Measurements from ENCODE around the gene ORAI1.
A peak's percentile ranks its signal among the peaks of the same experiment; 100 is the strongest.
"Not testable (repeated sequence)": the region's sequence is repeated elsewhere in the genome, so short reads cannot be mapped to it uniquely, and the experiment has no call there.

The ORAI1 gene

DNA sequence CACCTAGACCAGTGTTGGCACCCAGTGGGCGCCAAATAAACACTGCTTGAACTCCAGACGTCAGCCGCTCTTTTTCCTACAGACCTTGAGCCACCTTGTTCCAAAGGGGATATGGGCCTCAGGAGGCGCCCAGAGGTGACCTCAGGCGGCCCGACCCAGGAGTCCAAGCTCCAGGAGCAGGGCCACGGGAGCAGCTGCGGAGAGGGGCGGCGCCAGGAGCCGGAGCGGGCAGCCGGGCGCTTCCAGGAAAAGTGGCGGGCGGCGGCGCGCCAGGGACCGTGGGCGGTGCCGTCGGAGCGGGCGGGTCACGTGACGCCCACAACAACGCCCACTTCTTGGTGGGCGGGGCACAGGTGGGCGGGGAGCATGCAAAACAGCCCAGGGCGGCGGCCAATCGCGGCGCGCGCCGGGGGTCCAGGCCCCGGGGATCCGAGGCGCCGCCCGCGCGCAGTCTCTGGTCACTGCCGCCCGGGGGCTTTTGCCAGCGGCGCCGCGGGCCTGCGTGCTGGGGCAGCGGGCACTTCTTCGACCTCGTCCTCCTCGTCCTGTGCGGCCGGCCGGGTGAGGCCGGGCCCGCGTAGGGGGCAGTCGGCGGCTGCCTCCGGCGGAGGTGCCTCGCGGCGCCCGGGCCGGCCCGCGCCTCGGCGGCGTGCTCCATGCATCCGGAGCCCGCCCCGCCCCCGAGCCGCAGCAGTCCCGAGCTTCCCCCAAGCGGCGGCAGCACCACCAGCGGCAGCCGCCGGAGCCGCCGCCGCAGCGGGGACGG lies at the start of gene ORAI1:
Gene ORAI1 (plus strand): TSS at position 444 of the 766 bp plus-strand sequence.
- peak; percentile 97 for DNase-seq

- peak; percentile 49 for DNase-seq
Observed at GRCh38 chr12:121576851-121577391, 49.4 kb upstream of the ORAI1 start.

DNA sequence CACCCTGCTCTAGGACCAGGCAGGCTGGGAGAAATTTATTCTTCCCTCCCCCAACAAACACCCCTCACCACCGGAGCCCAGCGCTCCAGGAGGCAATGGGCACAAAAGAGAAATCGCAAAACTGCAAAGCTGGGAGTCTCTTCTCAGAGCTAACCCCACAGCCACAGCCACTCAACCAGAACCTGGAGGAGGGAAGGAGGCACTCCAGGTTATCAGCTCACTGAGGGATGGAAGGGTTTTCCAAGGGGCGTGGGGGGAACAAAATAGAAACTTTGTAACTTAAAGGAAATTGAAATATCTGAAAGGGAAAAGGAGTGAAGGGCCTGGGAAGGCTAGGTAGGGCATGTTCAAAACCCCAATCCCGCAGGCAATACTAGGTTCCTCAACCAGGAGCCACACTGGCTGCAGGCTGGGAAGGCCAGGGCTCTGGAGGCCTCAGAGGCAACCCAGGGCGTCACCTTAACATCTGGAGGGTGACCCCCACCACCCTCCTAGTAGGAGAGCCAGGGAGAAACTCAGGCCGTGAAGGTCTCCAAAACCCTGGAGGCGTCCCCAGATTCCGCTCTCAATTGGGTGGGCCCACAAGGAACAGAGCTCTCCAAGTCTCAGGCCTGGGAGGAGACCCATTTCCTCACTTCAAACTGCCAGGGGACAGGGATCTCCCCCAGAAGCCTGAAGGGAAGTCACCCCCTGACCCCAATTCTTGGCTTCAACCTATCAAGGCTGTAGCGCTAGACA lies 48.7 kb upstream of the ORAI1 start:
- no peak for DNase-seq

GRCh38 chr12:121578230-121579189 lies 47.8 kb upstream of the ORAI1 start:
- DNase-seq = no peak

GRCh38 chr12:121579190-121579791 lies 47.0 kb upstream of the ORAI1 start:
- peak; percentile 55 for DNase-seq

DNA sequence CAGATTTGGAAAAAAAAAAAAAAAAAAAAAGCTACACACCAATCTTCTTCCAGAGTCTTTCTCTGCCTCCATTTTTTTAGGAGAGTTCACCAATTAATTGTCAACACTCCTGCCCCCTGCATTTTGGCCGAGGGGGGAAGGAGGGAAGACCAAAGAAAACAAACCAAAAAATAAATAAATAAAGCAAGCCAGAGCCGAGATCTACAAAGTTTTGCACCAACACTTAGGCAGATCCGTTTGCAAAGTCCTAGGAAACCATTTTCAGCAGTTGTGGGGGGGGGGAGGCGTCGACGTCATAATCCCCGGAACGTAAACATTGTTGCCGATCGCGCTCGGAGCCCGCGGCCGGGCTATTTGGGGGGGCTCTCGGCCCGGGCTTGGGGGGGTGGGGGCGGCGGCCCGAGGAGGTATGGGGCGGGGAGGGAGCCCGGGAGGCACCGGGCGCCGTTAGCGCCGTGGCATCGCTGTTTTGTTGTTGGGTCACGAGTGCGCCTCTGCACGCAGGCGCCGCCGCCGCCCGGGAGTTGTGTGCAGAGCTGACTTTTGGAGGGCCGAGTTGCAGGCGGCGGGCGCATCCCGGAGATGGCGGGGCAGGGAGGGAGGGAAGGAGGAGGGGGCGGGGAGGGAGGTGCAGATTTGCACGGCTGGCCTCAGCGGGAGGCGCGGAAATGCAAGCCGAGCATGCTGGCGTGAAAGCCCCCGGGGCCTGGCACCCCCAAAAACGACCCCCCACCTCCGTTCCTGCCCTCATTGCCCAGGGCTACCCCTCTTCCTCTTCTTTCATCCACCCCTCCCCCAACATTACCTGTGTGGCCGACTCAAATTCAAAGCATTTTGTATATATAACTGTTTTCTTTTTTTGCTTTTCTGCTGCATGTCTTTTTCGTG lies 46.1 kb upstream of the ORAI1 start:
- peak; percentile 90 for DNase-seq

- DNase-seq = peak; percentile 51
Observed at GRCh38 chr12:121580959-121581685, 45.2 kb upstream of the ORAI1 start, which contains the start of gene KDM2B. TSS of gene KDM2B (minus strand) at chr12:121581023. CDS start at chr12:121580911, 112 bp downstream.

- no peak for DNase-seq
Observed at GRCh38 chr12:121581686-121582429, 44.5 kb upstream of the ORAI1 start.

DNA sequence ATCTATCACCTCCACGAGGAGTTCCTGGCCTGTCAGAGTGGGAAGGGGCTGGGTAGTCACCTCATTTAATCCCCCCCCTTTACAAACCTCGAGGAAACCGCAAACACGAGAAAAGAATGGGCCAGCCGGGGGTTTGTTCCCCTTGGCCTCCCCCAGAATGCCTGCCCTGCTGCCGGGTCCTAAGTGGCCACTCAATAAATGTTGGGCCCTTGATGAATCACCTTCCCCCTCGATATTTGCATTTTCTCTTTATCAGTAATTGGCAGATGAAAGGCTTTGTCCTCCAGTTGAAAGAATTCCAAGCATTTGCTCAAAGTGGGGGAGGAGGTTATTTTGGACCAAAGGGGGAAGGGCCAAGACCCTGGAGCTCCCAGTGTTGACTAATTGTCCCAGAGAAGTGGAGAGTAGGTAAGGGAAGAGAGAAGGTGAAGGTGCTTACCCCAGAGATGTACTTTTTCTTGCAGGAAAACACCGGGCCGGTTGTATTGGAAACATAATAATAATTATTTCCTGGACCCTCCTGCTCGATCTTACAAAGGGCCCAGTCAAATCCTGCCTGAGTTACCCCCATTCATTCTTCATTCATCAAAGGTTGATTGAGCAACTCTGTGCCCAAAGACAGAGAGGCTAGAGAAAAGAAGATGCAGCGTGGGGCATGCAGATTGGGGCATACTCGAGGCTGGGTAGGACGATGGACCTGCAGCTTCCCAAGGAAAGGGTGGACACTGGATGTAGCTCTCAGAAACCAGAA lies 43.6 kb upstream of the ORAI1 start:
- no peak for DNase-seq

DNA sequence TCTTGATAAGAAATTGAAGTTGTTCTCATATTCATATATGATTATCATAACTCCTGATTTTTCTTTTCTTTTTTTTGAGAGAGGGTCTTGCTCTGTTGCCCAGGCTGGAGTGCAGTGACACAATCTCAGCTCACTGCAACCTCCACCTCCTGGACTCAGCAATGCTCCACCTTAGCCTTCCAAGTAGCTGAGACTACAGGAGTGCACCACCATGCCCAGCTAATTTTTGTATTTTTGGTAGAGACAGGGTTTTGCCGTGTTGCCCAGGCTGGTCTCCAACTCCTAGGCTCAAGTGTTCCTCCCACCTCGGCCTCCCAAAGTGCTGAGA lies 43.0 kb upstream of the ORAI1 start:
- DNase-seq = not testable (repeated sequence)

DNA sequence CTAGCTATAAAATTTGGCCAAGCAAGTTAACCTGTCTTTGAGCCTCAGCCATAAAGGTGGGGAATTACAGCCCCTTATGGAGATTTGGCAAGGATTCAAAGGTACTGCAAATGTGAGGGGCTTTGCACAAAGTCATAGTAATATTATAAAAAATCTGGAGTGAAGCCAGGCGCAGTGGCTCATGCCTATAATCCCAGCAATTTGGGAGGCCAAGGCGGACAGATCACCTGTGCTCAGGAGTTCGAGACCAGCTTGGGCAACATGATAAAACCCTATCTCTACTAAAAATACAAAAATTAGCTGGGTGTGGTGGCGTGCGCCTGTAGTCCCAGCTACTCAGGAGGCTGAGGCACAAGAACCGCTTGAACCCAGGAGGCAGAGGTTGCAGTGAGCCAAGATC lies 41.4 kb upstream of the ORAI1 start:
- not testable (repeated sequence) for DNase-seq

DNA sequence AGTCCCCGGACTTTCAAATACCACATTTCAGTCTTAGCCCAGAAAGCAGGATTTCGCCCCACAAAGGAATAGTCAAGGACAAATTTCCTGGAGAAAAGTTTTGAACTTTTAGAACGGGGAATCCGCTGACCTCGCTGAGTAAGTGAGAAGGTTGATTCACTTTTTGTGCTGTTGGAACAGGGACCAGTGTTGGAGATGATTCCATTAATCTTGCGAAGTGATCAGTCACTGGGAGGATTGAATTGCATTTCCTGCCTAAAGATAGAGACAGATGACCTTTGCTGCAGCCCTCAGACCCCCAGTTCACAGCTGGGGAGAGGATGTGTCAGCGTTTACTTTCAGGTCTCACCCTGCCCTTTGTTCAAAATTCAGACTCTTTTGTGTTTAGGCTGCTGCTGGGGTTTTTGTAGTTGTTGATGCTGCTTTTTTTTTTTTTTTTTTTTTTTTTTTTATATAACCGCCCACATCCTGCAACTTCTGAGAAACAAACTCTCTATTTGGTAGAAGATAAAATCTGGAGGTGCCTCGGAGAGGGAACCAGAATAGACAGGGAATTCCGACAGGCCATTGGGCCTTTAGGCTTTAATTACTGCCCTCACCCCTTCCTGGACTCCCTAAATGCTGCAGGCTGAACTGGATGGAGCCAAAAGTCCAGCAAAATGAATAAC lies 35.7 kb upstream of the ORAI1 start:
- no peak for DNase-seq

- DNase-seq = no peak
Observed at GRCh38 chr12:121592320-121592719, 34.0 kb upstream of the ORAI1 start.

GRCh38 chr12:121595520-121595919 lies 30.8 kb upstream of the ORAI1 start:
- no peak for DNase-seq

- DNase-seq = no peak
Observed at GRCh38 chr12:121596526-121596925, 29.8 kb upstream of the ORAI1 start.

GRCh38 chr12:121600702-121601336 lies 25.5 kb upstream of the ORAI1 start:
- no peak for DNase-seq

DNA sequence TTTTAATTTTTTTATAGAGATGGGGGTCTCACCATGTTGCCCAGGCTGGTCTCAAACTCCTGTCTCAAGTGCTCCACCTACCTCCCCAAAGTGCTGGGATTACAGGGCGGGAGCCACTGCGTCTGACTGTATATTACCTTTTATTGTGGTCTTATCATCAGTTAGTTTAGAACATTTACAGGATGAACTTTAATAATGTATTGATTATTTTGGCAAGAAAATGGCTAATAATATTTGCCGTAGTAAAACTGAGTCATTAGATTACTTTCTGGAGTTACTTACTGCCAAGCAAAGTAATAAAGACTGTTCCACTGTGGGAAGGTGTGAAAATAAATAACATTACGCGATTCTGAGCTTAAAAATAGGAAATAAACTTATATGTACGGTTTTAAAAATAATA lies 23.6 kb upstream of the ORAI1 start:
- DNase-seq = no peak

GRCh38 chr12:121603581-121603980 lies 22.7 kb upstream of the ORAI1 start:
- DNase-seq = no peak
